Embryonic facial prominence (tissue), 1 donor: ENCODE results near the gene CYP21A2.
"Not testable (repeated sequence)": the region's sequence is repeated elsewhere in the genome, so short reads cannot be mapped to it uniquely, and the experiment has no call there.

Experiments
- DNase-seq: peaks from one replicate; pipeline ENCODE4 v3.0.0-alpha.2; 2016; ENCODE audit errors: extremely low spot score

Gene CYP21A2

DNA sequence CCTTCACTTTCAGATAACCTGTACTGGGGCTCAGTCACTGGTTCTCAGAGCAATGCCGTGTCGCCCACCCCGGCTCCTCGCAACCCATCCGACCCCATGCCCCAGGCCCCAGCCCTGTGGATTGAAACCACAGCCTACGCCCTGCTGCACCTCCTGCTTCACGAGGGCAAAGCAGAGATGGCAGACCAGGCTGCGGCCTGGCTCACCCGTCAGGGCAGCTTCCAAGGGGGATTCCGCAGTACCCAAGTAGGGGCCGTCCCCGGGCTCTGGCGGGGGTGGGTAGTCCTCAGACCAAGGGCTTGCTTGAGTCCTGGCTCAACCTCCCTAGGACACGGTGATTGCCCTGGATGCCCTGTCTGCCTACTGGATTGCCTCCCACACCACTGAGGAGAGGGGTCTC is 8.7 kb upstream of the CYP21A2 start:
- DNase-seq: not testable (repeated sequence)

DNA sequence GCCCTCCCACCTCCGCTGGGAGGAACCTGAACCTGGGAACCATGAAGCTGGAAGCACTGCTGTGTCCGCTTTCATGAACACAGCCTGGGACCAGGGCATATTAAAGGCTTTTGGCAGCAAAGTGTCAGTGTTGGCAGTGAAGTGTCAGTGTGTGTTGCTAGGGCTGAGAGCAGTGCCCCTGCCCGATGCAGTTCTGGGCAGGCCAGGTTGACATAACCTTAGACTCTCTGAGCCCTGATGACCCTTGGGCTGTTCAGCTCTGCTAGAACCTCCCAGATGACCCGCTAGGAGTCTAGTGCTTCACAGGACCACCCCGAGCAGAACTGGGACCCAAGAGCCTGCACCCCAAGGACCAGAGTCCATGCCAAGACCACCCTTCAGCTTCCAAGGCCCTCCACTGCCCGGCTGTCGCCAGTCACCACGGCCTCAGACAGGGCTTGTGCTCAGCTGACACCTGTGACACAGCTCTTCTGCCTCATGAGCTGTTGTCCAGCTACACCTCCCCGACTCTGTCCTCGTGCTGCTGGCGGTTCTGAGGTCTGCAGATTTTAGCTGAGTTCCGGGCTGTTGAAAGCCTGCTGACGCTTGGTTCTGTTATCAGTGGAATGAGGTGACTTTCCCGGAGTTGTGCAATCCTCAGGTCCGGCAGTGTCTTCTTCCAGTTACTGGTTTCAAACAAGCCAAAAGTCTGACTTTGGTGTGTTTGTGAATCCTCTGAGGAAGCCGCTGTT is 2.8 kb upstream of the CYP21A2 start:
- DNase-seq: not testable (repeated sequence)

DNA sequence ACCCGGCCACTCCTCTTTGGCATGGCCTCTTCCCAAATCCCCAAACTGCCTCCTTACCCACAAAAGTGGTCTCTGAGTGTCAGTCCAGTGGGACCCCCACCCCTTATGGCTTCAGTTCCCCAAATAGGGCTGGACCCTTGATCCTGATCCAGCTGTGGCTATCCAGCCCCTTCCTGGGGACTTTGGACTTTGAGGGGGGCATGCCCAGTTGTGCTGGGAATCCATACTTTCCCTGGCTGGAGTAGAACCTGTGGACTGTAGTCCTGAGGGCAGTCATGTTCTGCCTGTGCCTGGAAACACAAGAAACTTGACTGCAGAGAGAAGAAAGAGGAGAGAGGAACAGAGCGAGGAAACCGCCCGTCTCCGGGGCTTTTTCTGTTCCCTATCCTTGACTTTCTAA is 1.1 kb upstream of the CYP21A2 start:
- not testable (repeated sequence) for DNase-seq

GRCh38 chr6:32038878-32039277 is 663 bp downstream of the CYP21A2 start:
- not testable (repeated sequence) for DNase-seq

GRCh38 chr6:32039321-32040274 is 1.4 kb downstream of the CYP21A2 start:
- DNase-seq: not testable (repeated sequence)

DNA sequence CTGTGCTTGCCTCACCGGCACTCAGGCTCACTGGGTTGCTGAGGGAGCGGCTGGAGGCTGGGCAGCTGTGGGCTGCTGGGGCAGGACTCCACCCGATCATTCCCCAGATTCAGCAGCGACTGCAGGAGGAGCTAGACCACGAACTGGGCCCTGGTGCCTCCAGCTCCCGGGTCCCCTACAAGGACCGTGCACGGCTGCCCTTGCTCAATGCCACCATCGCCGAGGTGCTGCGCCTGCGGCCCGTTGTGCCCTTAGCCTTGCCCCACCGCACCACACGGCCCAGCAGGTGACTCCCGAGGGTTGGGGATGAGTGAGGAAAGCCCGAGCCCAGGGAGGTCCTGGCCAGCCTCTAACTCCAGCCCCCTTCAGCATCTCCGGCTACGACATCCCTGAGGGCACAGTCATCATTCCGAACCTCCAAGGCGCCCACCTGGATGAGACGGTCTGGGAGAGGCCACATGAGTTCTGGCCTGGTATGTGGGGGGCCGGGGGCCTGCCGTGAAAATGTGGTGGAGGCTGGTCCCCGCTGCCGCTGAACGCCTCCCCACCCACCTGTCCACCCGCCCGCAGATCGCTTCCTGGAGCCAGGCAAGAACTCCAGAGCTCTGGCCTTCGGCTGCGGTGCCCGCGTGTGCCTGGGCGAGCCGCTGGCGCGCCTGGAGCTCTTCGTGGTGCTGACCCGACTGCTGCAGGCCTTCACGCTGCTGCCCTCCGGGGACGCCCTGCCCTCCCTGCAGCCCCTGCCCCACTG is 2.3 kb downstream of the CYP21A2 start:
- DNase-seq: not testable (repeated sequence)

- not testable (repeated sequence) for DNase-seq
These were observed 2.8 kb downstream of the CYP21A2 start for GRCh38 chr6:32041050-32041321.

GRCh38 chr6:32041385-32041784 is 3.2 kb downstream of the CYP21A2 start:
- not testable (repeated sequence) for DNase-seq

DNA sequence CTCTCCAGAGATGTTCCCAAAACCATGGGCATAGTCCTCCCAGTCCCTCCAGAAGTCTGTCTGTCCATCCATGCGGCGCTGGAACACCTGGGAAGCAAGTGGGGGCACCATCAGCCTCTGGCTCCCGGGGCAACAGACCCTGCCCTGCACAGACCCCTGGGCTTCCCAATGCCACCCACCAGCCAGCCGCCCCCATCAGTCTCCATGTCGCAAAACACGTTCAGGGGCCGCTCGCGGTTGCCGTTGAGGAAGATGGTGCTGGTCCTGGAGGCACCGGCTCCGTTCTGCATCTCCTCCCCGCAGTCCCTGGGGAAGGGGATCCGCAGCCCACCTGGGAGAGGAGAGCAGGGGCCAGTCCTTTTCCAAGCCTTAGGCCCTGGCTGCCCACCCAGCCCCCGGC is 4.1 kb downstream of the CYP21A2 start:
- not testable (repeated sequence) for DNase-seq

- DNase-seq: not testable (repeated sequence)
These were observed 5.6 kb downstream of the CYP21A2 start for GRCh38 chr6:32043589-32044380.

GRCh38 chr6:32044916-32045315 is 6.7 kb downstream of the CYP21A2 start:
- not testable (repeated sequence) for DNase-seq

GRCh38 chr6:32045811-32046449 is 7.7 kb downstream of the CYP21A2 start:
- no peak for DNase-seq

- DNase-seq: no peak
These were observed 8.4 kb downstream of the CYP21A2 start for GRCh38 chr6:32046450-32047083.

DNA sequence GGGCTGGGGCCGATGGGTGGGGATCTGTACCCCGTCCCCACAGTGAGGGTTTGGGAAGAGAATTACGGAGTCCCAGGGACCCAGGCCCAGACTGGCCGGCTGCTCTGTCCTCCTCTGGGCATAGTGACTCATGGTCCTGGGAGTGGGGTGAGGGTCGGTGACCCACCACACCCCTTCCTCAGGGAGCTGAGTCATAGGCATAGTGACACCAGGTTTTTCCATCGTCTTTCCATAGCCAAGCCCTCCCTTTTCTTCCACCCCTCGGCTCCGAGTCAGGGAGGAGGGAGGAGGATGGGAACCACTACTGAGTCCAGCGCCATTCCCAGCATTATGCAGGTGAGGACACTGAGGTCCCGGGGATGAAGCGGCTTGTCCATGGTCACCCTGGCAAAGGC is 8.9 kb downstream of the CYP21A2 start:
- no peak for DNase-seq

DNA sequence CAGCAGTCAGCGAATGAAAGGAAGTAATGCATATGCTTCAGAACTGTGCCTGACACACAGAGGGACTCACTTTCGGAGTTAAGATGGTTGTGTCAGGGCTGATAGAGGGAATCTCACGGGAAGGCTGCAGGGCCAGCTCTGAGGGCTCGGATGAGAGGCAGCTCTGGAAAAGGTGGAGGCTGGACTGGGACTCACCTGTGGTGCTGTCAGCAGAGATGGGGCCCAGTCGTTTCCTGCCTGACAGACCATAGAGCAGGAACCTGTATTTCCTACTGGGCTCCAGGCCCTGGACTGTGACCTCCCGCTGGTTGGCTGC is 9.3 kb downstream of the CYP21A2 start:
- no peak for DNase-seq

DNA sequence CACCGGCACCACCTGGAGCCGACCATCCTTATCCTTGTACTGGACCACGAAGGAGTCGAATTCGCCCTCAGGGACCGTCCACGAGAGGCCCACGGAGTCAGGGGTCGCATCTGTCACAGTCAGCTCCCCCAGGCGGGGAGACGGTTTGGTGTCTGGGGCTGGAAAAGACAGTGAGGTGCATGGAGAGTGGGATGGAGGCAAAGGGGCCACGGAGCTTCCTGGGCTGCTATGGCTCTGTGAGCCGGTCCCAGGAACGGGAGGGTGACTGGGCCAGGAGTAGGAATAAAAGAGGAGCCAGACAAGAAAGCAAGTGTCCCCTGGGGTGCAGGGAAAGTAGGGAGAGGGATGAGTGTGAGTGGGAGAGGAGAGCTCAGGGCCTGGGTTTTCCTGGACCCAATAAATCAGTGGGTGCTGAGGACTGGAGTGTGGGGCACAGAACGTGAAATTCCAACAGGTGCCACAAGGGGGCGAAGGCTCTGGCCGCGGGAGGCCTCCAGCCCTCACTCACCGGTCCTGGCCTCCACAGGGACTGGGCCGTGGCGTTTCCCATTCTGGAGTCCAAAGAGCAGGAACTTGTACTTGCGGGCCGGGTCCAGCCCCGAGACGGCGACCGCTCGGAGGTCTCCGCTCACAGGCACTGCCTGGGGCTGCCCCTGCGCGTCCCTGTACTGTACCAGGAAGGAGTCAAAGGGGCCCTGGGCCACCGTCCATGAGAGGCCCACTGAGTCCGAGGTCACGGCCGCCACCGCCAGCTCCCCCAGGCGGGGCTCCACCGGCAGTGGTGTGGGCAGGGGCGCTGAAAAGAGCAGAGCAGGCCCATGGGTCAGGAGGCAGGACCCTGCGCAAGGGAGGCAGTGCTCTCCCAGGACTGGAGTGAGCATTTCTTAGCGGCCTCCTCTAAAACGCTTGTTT is 9.9 kb downstream of the CYP21A2 start:
- no peak for DNase-seq

DNA sequence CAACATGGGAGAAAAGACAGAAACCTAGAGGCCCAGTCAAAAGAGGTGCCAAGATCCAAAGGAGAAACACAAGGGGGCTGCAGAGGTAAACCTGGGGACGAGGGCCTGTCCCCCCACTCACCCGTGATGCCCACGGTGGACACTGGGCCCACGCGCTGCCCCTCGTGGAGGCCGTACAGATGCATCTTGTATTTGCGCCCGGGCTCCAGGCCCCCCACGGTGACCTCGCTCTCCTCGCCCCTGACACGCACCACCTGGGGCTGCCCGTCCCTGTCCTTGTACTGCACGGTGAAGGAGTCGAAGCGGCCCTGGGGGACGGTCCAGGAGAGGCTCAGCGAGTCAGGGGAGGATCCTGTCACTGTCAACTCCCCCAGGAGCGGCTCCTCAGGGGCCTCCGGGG is 10.9 kb downstream of the CYP21A2 start:
- not testable (repeated sequence) for DNase-seq

DNA sequence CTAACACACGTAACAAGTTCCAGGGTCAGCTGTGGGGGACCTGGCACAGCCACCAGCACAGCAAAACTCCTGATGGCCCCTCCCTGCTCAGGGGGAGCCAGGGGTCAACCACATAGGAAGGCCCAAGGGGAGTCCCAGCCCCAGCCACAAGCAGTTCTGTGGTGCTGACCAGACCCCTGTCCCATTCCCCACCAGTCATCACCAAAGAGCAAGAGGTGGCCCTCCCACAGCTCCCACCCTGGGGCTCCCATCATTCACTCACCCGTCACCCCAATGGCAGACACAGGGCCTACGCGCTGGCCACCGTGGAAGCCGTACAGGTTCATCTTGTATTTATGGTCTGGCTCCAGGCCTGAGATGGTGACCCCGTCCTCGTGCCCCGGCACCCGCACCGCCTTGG is 11.5 kb downstream of the CYP21A2 start:
- DNase-seq: not testable (repeated sequence)

GRCh38 chr6:32050562-32050961 is 12.3 kb downstream of the CYP21A2 start:
- DNase-seq: no peak

DNA sequence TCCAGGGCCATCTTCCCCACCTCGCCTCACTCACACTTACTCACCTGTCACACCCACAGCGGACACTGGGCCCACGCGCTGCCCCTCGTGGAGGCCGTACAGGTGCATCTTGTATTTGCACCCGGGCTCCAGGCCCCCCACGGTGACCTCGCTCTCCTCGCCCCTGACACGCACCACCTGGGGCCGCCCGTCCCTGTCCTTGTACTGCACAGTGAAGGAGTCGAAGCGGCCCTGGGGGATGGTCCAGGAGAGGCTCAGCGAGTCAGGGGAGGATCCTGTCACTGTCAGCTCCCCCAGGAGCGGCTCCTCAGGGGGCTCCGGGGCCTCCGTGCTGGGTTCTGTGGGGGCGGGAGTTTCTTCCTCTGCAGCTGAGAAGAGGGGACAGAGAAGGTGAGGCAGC is 14.4 kb downstream of the CYP21A2 start:
- DNase-seq: not testable (repeated sequence)
